Prostate gland (tissue), 2 donors: ENCODE measurements around the gene PTPRD.

ENCODE experiments used
- POLR2A ChIP-seq: fragments of 450-650 bp; IDR thresholded peaks from one replicate; pipeline ENCODE4 v1.6.1; 2016; ENCODE audit warnings: antibody characterized with exemption, mild to moderate bottlenecking
- POLR2AphosphoS5 ChIP-seq: sonication (generic); formaldehyde crosslinking; IDR thresholded peaks from one replicate; pipeline ENCODE4 v1.6.1; 2017; ENCODE audit warnings: antibody characterized with exemption
- TF ChIP-seq, protein P1 (sequence below), 4 experiments: fragments of 200-600 bp in 2 of 4; fragments of 450-650 bp in 2 of 4; sonication (generic) in 2 of 4; IDR thresholded peaks; 1 replicate in 3 of 4; 2 replicates in 1 of 4; pipeline ENCODE4 v1.5.1; 2016 to 2019; ENCODE audit warnings: antibody characterized with exemption in 4 of 4, mild to moderate bottlenecking in 2 of 4, moderate library complexity in 2 of 4

DNA sequence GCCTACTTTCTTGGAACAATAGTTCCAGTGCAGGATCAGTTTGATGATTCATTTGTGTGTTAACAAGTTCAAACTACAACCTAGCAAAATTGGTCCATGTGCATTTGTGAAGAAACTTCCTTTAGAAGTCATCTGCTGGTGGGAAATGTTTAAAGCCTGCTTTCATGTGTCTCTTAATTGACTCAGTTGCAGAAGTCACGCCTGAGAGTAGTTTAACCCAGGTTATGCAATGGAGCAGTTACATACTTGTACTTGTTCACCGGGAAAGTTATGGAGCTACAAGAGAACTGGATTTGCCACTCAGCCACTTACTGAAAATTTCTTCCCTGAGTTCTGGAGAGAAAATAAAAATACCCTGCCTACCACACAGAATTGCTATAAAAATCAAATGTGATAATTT is 1397.8 kb downstream of the PTPRD start:
- TF ChIP-seq POLR2A (no peak), POLR2AphosphoS5 (no peak)
- TF ChIP-seq, protein P1, sequence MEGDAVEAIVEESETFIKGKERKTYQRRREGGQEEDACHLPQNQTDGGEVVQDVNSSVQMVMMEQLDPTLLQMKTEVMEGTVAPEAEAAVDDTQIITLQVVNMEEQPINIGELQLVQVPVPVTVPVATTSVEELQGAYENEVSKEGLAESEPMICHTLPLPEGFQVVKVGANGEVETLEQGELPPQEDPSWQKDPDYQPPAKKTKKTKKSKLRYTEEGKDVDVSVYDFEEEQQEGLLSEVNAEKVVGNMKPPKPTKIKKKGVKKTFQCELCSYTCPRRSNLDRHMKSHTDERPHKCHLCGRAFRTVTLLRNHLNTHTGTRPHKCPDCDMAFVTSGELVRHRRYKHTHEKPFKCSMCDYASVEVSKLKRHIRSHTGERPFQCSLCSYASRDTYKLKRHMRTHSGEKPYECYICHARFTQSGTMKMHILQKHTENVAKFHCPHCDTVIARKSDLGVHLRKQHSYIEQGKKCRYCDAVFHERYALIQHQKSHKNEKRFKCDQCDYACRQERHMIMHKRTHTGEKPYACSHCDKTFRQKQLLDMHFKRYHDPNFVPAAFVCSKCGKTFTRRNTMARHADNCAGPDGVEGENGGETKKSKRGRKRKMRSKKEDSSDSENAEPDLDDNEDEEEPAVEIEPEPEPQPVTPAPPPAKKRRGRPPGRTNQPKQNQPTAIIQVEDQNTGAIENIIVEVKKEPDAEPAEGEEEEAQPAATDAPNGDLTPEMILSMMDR (IDR thresholded peaks at IDR 0.05) = no peak
